ENCODE data around the gene FGF18.

DNA sequence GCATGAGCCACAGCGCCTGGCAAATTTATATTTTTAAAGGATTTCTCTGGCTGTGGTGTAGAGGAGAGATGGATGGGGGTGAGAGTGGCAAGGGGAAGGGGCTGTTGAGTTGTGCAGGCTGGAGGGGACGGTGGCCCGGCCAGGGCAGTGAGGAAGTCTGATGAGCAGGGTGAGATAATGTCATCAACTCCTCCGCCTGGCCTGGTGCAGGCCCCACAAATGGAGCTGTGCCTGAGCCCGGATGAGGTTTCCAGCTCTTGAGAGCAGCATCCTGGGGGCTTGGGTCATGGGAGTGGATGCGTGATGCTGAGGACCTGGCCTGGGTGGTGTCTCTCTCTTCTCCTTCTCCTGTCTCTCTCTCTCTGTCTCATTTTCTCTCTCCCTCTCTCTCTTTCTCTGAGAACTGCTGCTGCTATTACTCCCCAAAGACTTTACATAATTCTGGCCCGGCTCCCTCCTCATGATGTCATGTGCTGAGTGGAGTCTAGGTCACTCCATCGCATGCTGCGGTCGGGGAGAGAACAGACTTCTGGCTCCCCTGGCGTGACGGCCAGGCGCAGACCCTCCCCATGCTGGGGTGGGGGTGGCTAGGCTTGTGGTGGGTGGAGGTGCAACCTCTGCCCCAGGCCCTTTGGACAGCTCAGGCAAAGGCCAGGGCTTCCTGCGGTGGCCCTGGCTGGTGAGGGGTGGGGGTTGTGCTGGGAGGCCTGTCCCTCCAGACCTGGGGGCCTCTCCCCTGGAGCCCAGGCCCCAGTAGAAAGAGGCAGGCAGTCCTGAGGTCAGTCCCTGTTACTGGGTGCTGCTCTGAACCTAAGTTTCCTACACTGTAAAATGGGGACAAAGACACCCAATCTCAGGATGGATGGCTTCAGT is 26.4 kb downstream of the FGF18 start:
- TF ChIP-seq, protein P1, sequence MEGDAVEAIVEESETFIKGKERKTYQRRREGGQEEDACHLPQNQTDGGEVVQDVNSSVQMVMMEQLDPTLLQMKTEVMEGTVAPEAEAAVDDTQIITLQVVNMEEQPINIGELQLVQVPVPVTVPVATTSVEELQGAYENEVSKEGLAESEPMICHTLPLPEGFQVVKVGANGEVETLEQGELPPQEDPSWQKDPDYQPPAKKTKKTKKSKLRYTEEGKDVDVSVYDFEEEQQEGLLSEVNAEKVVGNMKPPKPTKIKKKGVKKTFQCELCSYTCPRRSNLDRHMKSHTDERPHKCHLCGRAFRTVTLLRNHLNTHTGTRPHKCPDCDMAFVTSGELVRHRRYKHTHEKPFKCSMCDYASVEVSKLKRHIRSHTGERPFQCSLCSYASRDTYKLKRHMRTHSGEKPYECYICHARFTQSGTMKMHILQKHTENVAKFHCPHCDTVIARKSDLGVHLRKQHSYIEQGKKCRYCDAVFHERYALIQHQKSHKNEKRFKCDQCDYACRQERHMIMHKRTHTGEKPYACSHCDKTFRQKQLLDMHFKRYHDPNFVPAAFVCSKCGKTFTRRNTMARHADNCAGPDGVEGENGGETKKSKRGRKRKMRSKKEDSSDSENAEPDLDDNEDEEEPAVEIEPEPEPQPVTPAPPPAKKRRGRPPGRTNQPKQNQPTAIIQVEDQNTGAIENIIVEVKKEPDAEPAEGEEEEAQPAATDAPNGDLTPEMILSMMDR (conservative IDR thresholded peaks at IDR 0.05) = no peak
- TF ChIP-seq EZH2 (IDR thresholded peaks at IDR 0.05; ENCODE audit: low read depth) = no peak
